GM19240 (cell line): ENCODE results near the gene HOXA11.

Experiments
- DNase-seq: peaks from one replicate; pipeline ENCODE4 v3.0.0; 2011; ENCODE audit warnings: low spot score; ENCODE audit not compliant: insufficient read length

Gene HOXA11

GRCh38 chr7:27181795-27182275 is 3.2 kb downstream of the HOXA11 start:
- DNase-seq: no peak

GRCh38 chr7:27180431-27181420 is 4.3 kb downstream of the HOXA11 start:
- DNase-seq: no peak

GRCh38 chr7:27179503-27180430 is 5.3 kb downstream of the HOXA11 start:
- DNase-seq: no peak

GRCh38 chr7:27179030-27179429 is 6.0 kb downstream of the HOXA11 start:
- no peak for DNase-seq

- no peak for DNase-seq
Measured at GRCh38 chr7:27178366-27178765, 6.7 kb downstream of the HOXA11 start.

- DNase-seq: no peak
Measured at GRCh38 chr7:27177795-27178320, 7.2 kb downstream of the HOXA11 start.

- DNase-seq: no peak
Measured at GRCh38 chr7:27176962-27177794, 7.9 kb downstream of the HOXA11 start.

- DNase-seq: no peak
Measured at GRCh38 chr7:27176524-27176845, 8.5 kb downstream of the HOXA11 start.

GRCh38 chr7:27175626-27176523 is 9.2 kb downstream of the HOXA11 start:
- no peak for DNase-seq

- DNase-seq: no peak
Measured at GRCh38 chr7:27174874-27175625, 10.0 kb downstream of the HOXA11 start.

- DNase-seq: no peak
Measured at GRCh38 chr7:27173956-27174873, 10.8 kb downstream of the HOXA11 start, which contains the start of gene HOXA10. Gene HOXA10, minus strand, starts transcription at chr7:27174320. Its CDS starts 14 bp downstream, at chr7:27174306.

GRCh38 chr7:27173511-27173955 is 11.5 kb downstream of the HOXA11 start:
- DNase-seq: no peak

- no peak for DNase-seq
Measured at GRCh38 chr7:27172823-27173510, 12.1 kb downstream of the HOXA11 start.

- no peak for DNase-seq
Measured at GRCh38 chr7:27172315-27172774, 12.7 kb downstream of the HOXA11 start.

GRCh38 chr7:27171637-27172314 is 13.3 kb downstream of the HOXA11 start:
- no peak for DNase-seq

- DNase-seq: no peak
Measured at GRCh38 chr7:27171325-27171636, 13.8 kb downstream of the HOXA11 start.
